H1 (cell line): Measurements from ENCODE around the gene TNIK. TPM values are rescaled to one million over a fixed set of nuclear protein-coding genes. Genes with fewer than 3 reads are reported as not detected.

ENCODE experiments used
- CTCF ChIA-PET: fragments of 300-600 bp; sonication (Branson Sonifier 250); formaldehyde crosslinking; loops from one replicate; lab custom pipeline; 2021; ENCODE audit not compliant: partially characterized antibody; lab: Charles Lee
- POLR2A ChIA-PET: fragments of 300-600 bp; sonication (Branson Sonifier 250); formaldehyde crosslinking; loops from one replicate; lab custom pipeline; 2021; ENCODE audit warnings: inconsistent platforms; ENCODE audit not compliant: partially characterized antibody; lab: Charles Lee
- DNase-seq, 2 experiments: peaks; one replicate each; pipeline versions ENCODE4 v3.0.0 to v3.0.0-alpha.2; 2010 to 2022; ENCODE audit warnings: low spot score in 2 of 2, low read depth in 1 of 2, mixed read lengths in 1 of 2
- FAIRE-seq: peaks from 2 replicates; lab custom pipeline; 2011; peaks lifted over from hg19 to GRCh38; lab: Jason Lieb, UNC
- H2AFZ ChIP-seq: 2 replicates; pipeline ENCODE4 v1.8.1; 2012; ENCODE audit warnings: low read length, inconsistent platforms
- H2AK5ac ChIP-seq: 2 replicates; pipeline ENCODE4 v1.6.1; 2013; ENCODE audit warnings: low read depth, low read length
- H2BK120ac ChIP-seq: replicated peaks from 2 replicates; pipeline ENCODE3; 2013; ENCODE audit warnings: low read depth, low read length, inconsistent platforms
- H2BK12ac ChIP-seq: 2 replicates; pipeline ENCODE4 v1.6.1; 2013; ENCODE audit warnings: low read depth, low read length
- H2BK15ac ChIP-seq: 2 replicates; pipeline ENCODE4 v1.6.1; 2013; ENCODE audit warnings: low read length
- H2BK20ac ChIP-seq: 2 replicates; pipeline ENCODE4 v1.6.1; 2013; ENCODE audit warnings: low read length
- H2BK5ac ChIP-seq: 2 replicates; pipeline ENCODE4 v1.6.1; 2013; ENCODE audit warnings: low read depth, low read length
- H3K14ac ChIP-seq: 2 replicates; pipeline ENCODE4 v1.6.1; 2013; ENCODE audit warnings: inconsistent platforms; ENCODE audit not compliant: insufficient read length
- H3K18ac ChIP-seq: 2 replicates; pipeline ENCODE4 v1.6.1; 2013; ENCODE audit warnings: low read length; ENCODE audit errors: extremely low read depth
- H3K23ac ChIP-seq: 2 replicates; pipeline ENCODE4 v1.6.1; 2013; ENCODE audit warnings: inconsistent platforms; ENCODE audit not compliant: insufficient read length
- H3K23me2 ChIP-seq: 2 replicates; pipeline ENCODE4 v1.6.1; 2013; ENCODE audit warnings: low read depth, low read length
- H3K27ac ChIP-seq: 2 replicates; pipeline ENCODE4 v1.6.1; 2011; ENCODE audit warnings: low read depth, low read length, inconsistent platforms
- H3K27me3 ChIP-seq, 4 experiments: replicated peaks in 1 of 4; 1 replicate in 1 of 4; 2 replicates in 3 of 4; pipeline versions ENCODE4 v1.6.1 to v1.8.1; 2011 to 2013; ENCODE audit warnings: low read length in 3 of 4, mild to moderate bottlenecking in 3 of 4, inconsistent platforms in 2 of 4, mixed read lengths in 2 of 4, moderate library complexity in 1 of 4; ENCODE audit not compliant: control insufficient read depth in 3 of 4, insufficient read depth in 3 of 4; ENCODE audit errors: extremely low read depth in 1 of 4
- H3K36me3 ChIP-seq, 4 experiments: 2 replicates each; pipeline versions ENCODE4 v1.6.1 to v1.8.1; 2011 to 2013; ENCODE audit warnings: mild to moderate bottlenecking in 4 of 4, low read length in 3 of 4, moderate library complexity in 2 of 4, control low read depth in 1 of 4, inconsistent platforms in 1 of 4; ENCODE audit not compliant: insufficient read depth in 4 of 4, control insufficient read depth in 2 of 4
- H3K4ac ChIP-seq: replicated peaks from 2 replicates; pipeline ENCODE3; 2013; ENCODE audit warnings: low read length, low read depth, mixed read lengths, inconsistent platforms; ENCODE audit not compliant: insufficient read length
- H3K4me1 ChIP-seq, 4 experiments: replicated peaks in 1 of 4; 1 replicate in 1 of 4; 2 replicates in 3 of 4; pipeline versions ENCODE4 v1.6.1 to v1.8.1; 2011 to 2013; ENCODE audit warnings: low read length in 3 of 4, inconsistent platforms in 2 of 4, mixed read lengths in 1 of 4; ENCODE audit not compliant: insufficient read depth in 4 of 4, control insufficient read depth in 3 of 4
- H3K4me2 ChIP-seq, 2 experiments: 2 replicates each; pipeline versions ENCODE4 v1.6.1 to v1.8.1; 2011 to 2013; ENCODE audit warnings: low read depth in 2 of 2, low read length in 2 of 2, control low read depth in 1 of 2, inconsistent platforms in 1 of 2, mild to moderate bottlenecking in 1 of 2; ENCODE audit not compliant: insufficient read depth in 1 of 2
- H3K4me3 ChIP-seq, 4 experiments: fragments of 200-600, 300-600 bp in 1 of 4; sonication (generic), shearing (Covaris generic), sonication (Bioruptor Twin) in 1 of 4; 2 replicates each; pipeline versions ENCODE4 v1.5.1 to v1.8.1; 2011 to 2016; ENCODE audit warnings: low read length in 4 of 4, low read depth in 3 of 4, control low read depth in 2 of 4, inconsistent platforms in 2 of 4, mild to moderate bottlenecking in 2 of 4, mixed read lengths in 1 of 4, moderate library complexity in 1 of 4; ENCODE audit not compliant: insufficient read depth in 2 of 4; ENCODE audit errors: extremely low read depth in 1 of 4
- H3K56ac ChIP-seq: replicated peaks from 2 replicates; pipeline ENCODE3; 2013; ENCODE audit warnings: low read depth, mild to moderate bottlenecking, mixed read lengths, low read length, inconsistent platforms; ENCODE audit not compliant: insufficient read length
- H3K79me1 ChIP-seq: 2 replicates; pipeline ENCODE4 v1.6.1; 2013; ENCODE audit warnings: low read depth, low read length, control low read depth
- H3K79me2 ChIP-seq, 2 experiments: 2 replicates each; pipeline versions ENCODE4 v1.6.1 to v1.8.1; 2012 to 2013; ENCODE audit warnings: low read length in 2 of 2, mild to moderate bottlenecking in 2 of 2, inconsistent platforms in 1 of 2; ENCODE audit not compliant: insufficient read depth in 2 of 2, control insufficient read depth in 1 of 2
- H3K9ac ChIP-seq, 4 experiments: replicated peaks in 1 of 4; 1 replicate in 1 of 4; 2 replicates in 3 of 4; pipeline versions ENCODE4 v1.6.1 to v1.8.1; 2011 to 2013; ENCODE audit warnings: low read depth in 3 of 4, low read length in 3 of 4, control low read depth in 2 of 4, mild to moderate bottlenecking in 2 of 4, moderate library complexity in 2 of 4, inconsistent platforms in 1 of 4; ENCODE audit errors: extremely low read depth in 1 of 4
- H3K9me3 ChIP-seq, 2 experiments: 2 replicates each; pipeline versions ENCODE4 v1.6.1 to v1.8.1; 2012 to 2013; ENCODE audit warnings: mild to moderate bottlenecking in 2 of 2, moderate library complexity in 2 of 2, control low read depth in 1 of 2, inconsistent platforms in 1 of 2, low read depth in 1 of 2, low read length in 1 of 2, mixed read lengths in 1 of 2; ENCODE audit not compliant: insufficient read depth in 2 of 2
- H4K20me1 ChIP-seq, 2 experiments: replicated peaks in 1 of 2; 2 replicates each; pipeline versions ENCODE3 to v1.8.1; 2011 to 2013; ENCODE audit warnings: inconsistent platforms in 2 of 2, low read length in 2 of 2, mild to moderate bottlenecking in 1 of 2; ENCODE audit not compliant: insufficient read depth in 2 of 2, control insufficient read depth in 1 of 2
- H4K5ac ChIP-seq: 2 replicates; pipeline ENCODE4 v1.6.1; 2013; ENCODE audit warnings: low read length, low read depth, mixed read lengths, inconsistent platforms; ENCODE audit not compliant: insufficient read length
- H4K8ac ChIP-seq: 2 replicates; pipeline ENCODE4 v1.8.0; 2013; ENCODE audit warnings: mild to moderate bottlenecking, moderate library complexity, low read length, inconsistent platforms; ENCODE audit not compliant: insufficient read depth; ENCODE audit errors: extremely low read depth
- H4K91ac ChIP-seq: replicated peaks from 2 replicates; pipeline ENCODE3; 2013; ENCODE audit warnings: low read length, mixed read lengths, inconsistent platforms; ENCODE audit not compliant: insufficient read length
- CEBPB ChIP-seq: IDR thresholded peaks from 2 replicates; pipeline ENCODE4 v1.6.1; 2012; ENCODE audit warnings: low read depth, low read length
- JUND ChIP-seq: IDR thresholded peaks from 2 replicates; pipeline ENCODE4 v1.6.1; 2011; ENCODE audit warnings: mild to moderate bottlenecking, improper control_type of control experiment, low read length
- polyA plus RNA-seq, 7 experiments: library from polyadenylated mRNA; depleted of rRNA in 3 of 7; stranded (reverse) in 5 of 7; unstranded in 2 of 7; fragments of >200 nt in 5 of 7; fragments of 200-250 nt in 2 of 7; gene quantifications; 1 replicate in 5 of 7; 2 replicates in 1 of 7; 4 replicates in 1 of 7; pipeline versions ENCODE4 v1.2.1 to v1.2.3, GENCODE V29; 2011 to 2013; ENCODE audit warnings: missing spikeins in 2 of 7, mixed read lengths in 2 of 7
- total RNA-seq: library from RNA; stranded (reverse); fragmentation: NEBNext Ultra II Directional; extraction: Animal tissue kit (Norgen Biotek cat#: 25700); gene quantifications from 2 replicates; pipeline ENCODE4 v1.2.1, GENCODE V29; 2021

The TNIK gene
- total and polyA plus RNA-seq, 2 of the 8 experiments (the other 6 are each of a cell fraction or from before 2014, with no cell fraction given) = 7.4 to 42.0 TPM

- H3K23me2 ChIP-seq = no peaks in the 10 kb centered on the region
- ChIA-PET POLR2A (no interaction called here), CTCF (interaction anchor here (0.5 to 4.9 kb wide), 15 partner anchors 11 to 380 kb away, joined by 3 to 23 read pairs (median 3); no protein-coding TSS in a partner anchor)
- H3K79me1 ChIP-seq = no peaks in the 10 kb centered on the region
- H3K4me2 ChIP-seq = no peak overlapping the region; a peak in 1 of 4 replicates
- H3K36me3 ChIP-seq = no peaks in the 10 kb centered on the region
- no peak overlapping the region for H2BK120ac ChIP-seq
- no peak overlapping the region for H2BK12ac ChIP-seq
- H4K5ac ChIP-seq = no peak overlapping the region
- H2AK5ac ChIP-seq = no peak overlapping the region
- peak overlapping the region in 1 of 4 experiments; percentile 9; a peak in 1 of 8 replicates for H3K4me3 ChIP-seq
- no peak overlapping the region for H3K27ac ChIP-seq
- H3K18ac ChIP-seq = no peak overlapping the region
- no peak overlapping the region for H3K23ac ChIP-seq
- no peaks in the 10 kb centered on the region for H3K79me2 ChIP-seq
- no peak overlapping the region for H3K14ac ChIP-seq
- H3K9me3 ChIP-seq = no peaks in the 10 kb centered on the region
- peak; percentile 85 for TF ChIP-seq CEBPB
- no peak for TF ChIP-seq JUND
- no peak overlapping the region for H2BK15ac ChIP-seq
- no peak overlapping the region for H3K56ac ChIP-seq
- no peak overlapping the region for H2BK20ac ChIP-seq
- no peaks in the 10 kb centered on the region for H3K27me3 ChIP-seq
- no peak overlapping the region for H3K4ac ChIP-seq
- no peak overlapping the region for H2AFZ ChIP-seq
- H3K9ac ChIP-seq = no peak overlapping the region
- no peak overlapping the region for H4K91ac ChIP-seq
- no peaks in the 10 kb centered on the region for H4K20me1 ChIP-seq
- no peak for DNase-seq
- peaks cover 0 to 7% (median 3%) of the 10 kb centered on the region in 4 experiments; a peak in 4 of 7 replicates for H3K4me1 ChIP-seq
- no peak for FAIRE-seq
- H2BK5ac ChIP-seq = no peak overlapping the region
- H4K8ac ChIP-seq = no peak overlapping the region
Measured at GRCh38 chr3:171186383-171186782, 273.8 kb downstream of the TNIK start.
